K562 (cell line): ENCODE data around the gene SLC20A1. TPM values are rescaled to one million over a fixed set of nuclear protein-coding genes. Genes with fewer than 3 reads are reported as not detected.

Experiments
- ATAC-seq: fragments of 200-7000 bp; cut with Tn5 transposase; 3 replicates; pipeline ENCODE4 v1.9.1; 2020; ENCODE audit warnings: moderate library complexity
- BruUV-seq: library from RNA; stranded (reverse); fragments of 400-500 nt; replicated peaks from 2 replicates; lab custom pipeline; 2021; lab: Mats Ljungman, UMichigan
- CTCF ChIA-PET: fragments of 300-600 bp; formaldehyde crosslinking; extraction: SDS; loops from one replicate; lab custom pipeline; 2021; ENCODE audit warnings: low intra/inter-chr PET ratio; lab: Yijun Ruan, JAX
- POLR2A ChIA-PET: fragments of 300-600, 350-650 bp; sonication (Branson Sonifier 250); formaldehyde crosslinking; extraction: SDS; loops from one replicate; lab custom pipeline; 2021; ENCODE audit warnings: antibody characterized with exemption, inconsistent platforms; lab: Yijun Ruan, JAX
- DNase-seq, 4 experiments: peaks; one replicate each; pipeline versions ENCODE4 v3.0.0 to v3.0.0-alpha.2; 2011 to 2018; ENCODE audit warnings: low spot score in 3 of 4, mixed read lengths in 3 of 4; ENCODE audit errors: extremely low read depth in 1 of 4
- FAIRE-seq: peaks from 2 replicates; lab custom pipeline; 2011; peaks lifted over from hg19 to GRCh38; lab: Jason Lieb, UNC
- H2AFZ ChIP-seq: 2 replicates; pipeline ENCODE4 v1.6.0; 2011; ENCODE audit warnings: low read depth, low read length, control low read depth, inconsistent platforms
- H3K27ac ChIP-seq: fragments of 200-600 bp; 3 replicates; pipeline ENCODE4 v1.8.0; 2011; ENCODE audit warnings: low read depth, mild to moderate bottlenecking, control low read depth, inconsistent platforms, low read length, moderate library complexity, mixed read lengths; ENCODE audit errors: extremely low read depth
- H3K27me3 ChIP-seq, 2 experiments: fragments of 300-600 bp in 1 of 2; 2 replicates in 1 of 2; 3 replicates in 1 of 2; pipeline versions ENCODE4 v1.6.0 to v1.8.0; 2011; ENCODE audit warnings: inconsistent platforms in 2 of 2, low read length in 2 of 2, mild to moderate bottlenecking in 1 of 2, mixed read lengths in 1 of 2, moderate library complexity in 1 of 2; ENCODE audit not compliant: control insufficient read depth in 2 of 2, insufficient read depth in 2 of 2
- H3K36me3 ChIP-seq: fragments of 300-600 bp; 3 replicates; pipeline ENCODE4 v1.8.0; 2011; ENCODE audit warnings: mild to moderate bottlenecking, low read length, inconsistent platforms; ENCODE audit not compliant: control insufficient read depth, insufficient read depth
- H3K4me1 ChIP-seq, 2 experiments: fragments of 200-600 bp in 1 of 2; replicated peaks in 1 of 2; 2 replicates in 1 of 2; 3 replicates in 1 of 2; pipeline versions ENCODE4 v1.5.1 to v1.8.0; 2011; ENCODE audit warnings: inconsistent platforms in 2 of 2, low read length in 2 of 2, mild to moderate bottlenecking in 1 of 2, mixed read lengths in 1 of 2, moderate library complexity in 1 of 2; ENCODE audit not compliant: control insufficient read depth in 2 of 2, insufficient read depth in 2 of 2
- H3K4me2 ChIP-seq: 2 replicates; pipeline ENCODE4 v1.6.1; 2011; ENCODE audit warnings: low read length, control low read depth, inconsistent platforms, mixed read lengths; ENCODE audit not compliant: insufficient read depth
- H3K4me3 ChIP-seq: fragments of 200-600 bp; sonication (generic), shearing (Covaris generic); 2 replicates; pipeline ENCODE4 v1.5.1; 2016; ENCODE audit warnings: control low read depth, inconsistent platforms
- H3K79me2 ChIP-seq: fragments of 200-600 bp; 3 replicates; pipeline ENCODE4 v1.8.0; 2011; ENCODE audit warnings: low read length, inconsistent platforms; ENCODE audit not compliant: control insufficient read depth, insufficient read depth
- H3K9ac ChIP-seq, 2 experiments: 2 replicates each; pipeline versions ENCODE4 v1.6.0 to v1.6.1; 2011; ENCODE audit warnings: low read depth in 2 of 2, low read length in 2 of 2, control low read depth in 1 of 2, inconsistent platforms in 1 of 2, mild to moderate bottlenecking in 1 of 2, mixed read lengths in 1 of 2; ENCODE audit not compliant: insufficient read depth in 1 of 2
- H3K9me1 ChIP-seq: one replicate; pipeline ENCODE4 v1.6.0; 2011; ENCODE audit warnings: inconsistent platforms, mild to moderate bottlenecking, low read length, moderate library complexity; ENCODE audit not compliant: control insufficient read depth, insufficient read depth
- H3K9me3 ChIP-seq: replicated peaks from 2 replicates; pipeline ENCODE4 v1.5.1; 2011; ENCODE audit warnings: low read depth, low read length, inconsistent platforms; ENCODE audit not compliant: control insufficient read depth, insufficient read depth
- H4K20me1 ChIP-seq: replicated peaks from 2 replicates; pipeline ENCODE4 v1.6.1; 2011; ENCODE audit warnings: low read length, inconsistent platforms, mixed read lengths; ENCODE audit not compliant: control insufficient read depth, insufficient read depth
- ATF7 ChIP-seq: fragments of 450-650 bp; IDR thresholded peaks from 2 replicates; pipeline ENCODE4 v1.7.1; 2014; ENCODE audit warnings: mild to moderate bottlenecking, moderate library complexity
- BACH1 ChIP-seq: fragments of 200-800 bp; sonication (Bioruptor generic); IDR thresholded peaks from 2 replicates; pipeline ENCODE4 v1.6.1; 2016; ENCODE audit warnings: missing genetic modification characterization, missing compliant biosample characterization
- CREM ChIP-seq: IDR thresholded peaks from 2 replicates; pipeline ENCODE4 v1.6.1; 2014; ENCODE audit warnings: antibody characterized with exemption, low read depth
- ELF4 ChIP-seq: fragments of 450-650 bp; formaldehyde crosslinking; IDR thresholded peaks from 2 replicates; pipeline ENCODE4 v1.4.0; 2022; ENCODE audit warnings: missing genetic modification characterization
- FOXA3 ChIP-seq, 2 experiments: fragments of 450-650 bp in 1 of 2; sonication (generic) in 1 of 2; formaldehyde crosslinking; IDR thresholded peaks in 1 of 2; conservative IDR thresholded peaks in 1 of 2; 2 replicates each; pipeline versions ENCODE4 v1.4.0 to v1.8.0; 2020 to 2022; ENCODE audit warnings: mild to moderate bottlenecking in 2 of 2, missing genetic modification reagents in 1 of 2
- GTF2E2 ChIP-seq: fragments of 200-800 bp; sonication (Bioruptor generic); IDR thresholded peaks from 2 replicates; pipeline ENCODE4 v1.6.1; 2016; ENCODE audit warnings: missing genetic modification characterization, missing compliant biosample characterization
- NCOA1 ChIP-seq: fragments of 450-650 bp; IDR thresholded peaks from 2 replicates; pipeline ENCODE4 v1.6.1; 2016; ENCODE audit warnings: low read depth
- NR2C1 ChIP-seq, 2 experiments: fragments of 450-650 bp; IDR thresholded peaks; 2 replicates each; pipeline ENCODE4 v1.6.1; 2017; ENCODE audit warnings: mild to moderate bottlenecking in 2 of 2, antibody characterized with exemption in 1 of 2, inconsistent platforms in 1 of 2, missing compliant biosample characterization in 1 of 2, missing genetic modification characterization in 1 of 2
- PYGO2 ChIP-seq: fragments of 450-650 bp; IDR thresholded peaks from 2 replicates; pipeline ENCODE4 v1.6.1; 2016; ENCODE audit warnings: mild to moderate bottlenecking, missing genetic modification characterization, moderate library complexity, missing compliant biosample characterization
- RAD51 ChIP-seq: fragments of 450-650 bp; IDR thresholded peaks from 2 replicates; pipeline ENCODE4 v1.7.1; 2016; ENCODE audit warnings: low read depth, mild to moderate bottlenecking, borderline replicate concordance
- SUPT5H ChIP-seq: fragments of 450-650 bp; IDR thresholded peaks from 2 replicates; pipeline ENCODE4 v1.6.1; 2016
- XRCC3 ChIP-seq: fragments of 450-650 bp; IDR thresholded peaks from 2 replicates; pipeline ENCODE4 v1.6.1; 2017; ENCODE audit warnings: mild to moderate bottlenecking, moderate library complexity
- ZNF175 ChIP-seq: fragments of 200-800 bp; sonication (Bioruptor generic); IDR thresholded peaks from 2 replicates; pipeline ENCODE4 v1.6.1; 2016; ENCODE audit warnings: low read depth, mild to moderate bottlenecking, missing genetic modification characterization, missing compliant biosample characterization
- ZNF197 ChIP-seq: fragments of 200-800 bp; sonication (Bioruptor generic); IDR thresholded peaks from 2 replicates; pipeline ENCODE4 v1.6.1; 2016; ENCODE audit warnings: low read depth, missing genetic modification characterization, missing compliant biosample characterization
- ZNF589 ChIP-seq: fragments of 200-800 bp; sonication (Bioruptor generic); IDR thresholded peaks from 2 replicates; pipeline ENCODE4 v1.6.1; 2016; ENCODE audit warnings: low read depth, missing genetic modification characterization, missing compliant biosample characterization
- WGBS: fragments of 100-300 bp; shearing (Covaris generic); methylation state at CpG from one replicate; pipeline ENCODE4 v1.1.6; 2016; ENCODE audit warnings: low coverage, mixed read lengths; ENCODE audit not compliant: insufficient coverage; ENCODE audit errors: missing lambda C conversion rate; 5-methylcytosine and 5-hydroxymethylcytosine counted together
- in situ Hi-C: fragments of 300-500 bp; cut with MboI; formaldehyde crosslinking; loops from 4 replicates; pipeline ENCODE4 v1.15.0; 2018; ENCODE audit warnings: inconsistent platforms, mixed read lengths
- intact Hi-C: fragments of 100-400 bp; cut with micrococcal nuclease; formaldehyde crosslinking; loops from 2 replicates; pipeline ENCODE4 v1.14.2; 2022
- polyA plus RNA-seq, 8 experiments: library from polyadenylated mRNA; depleted of rRNA in 4 of 8; stranded (reverse) in 5 of 8; unstranded in 3 of 8; fragments of >200 nt; fragmentation: Nextera tagmentation in 2 of 8; fragmentation: Illumina TruSeq in 1 of 8; extraction: Ambion mirVana in 2 of 8; extraction: Trizol in 1 of 8; gene quantifications; 2 replicates each; pipeline versions ENCODE4 v1.2.1 to v1.2.3, GENCODE V29; 2011 to 2014; ENCODE audit warnings: inconsistent platforms in 1 of 8, missing spikeins in 1 of 8
- total RNA-seq, 7 experiments: library from RNA; depleted of rRNA in 6 of 7; stranded (reverse); fragments of >200 nt in 6 of 7; fragmentation: Illumina TruSeq in 2 of 7; extraction: Trizol in 2 of 7; gene quantifications; 2 replicates each; pipeline versions ENCODE4 v1.2.1 to v1.2.3, GENCODE V29; 2011 to 2021; ENCODE audit warnings: low replicate concordance in 1 of 7
- TF ChIP-seq, protein P1 (sequence below), 2 experiments: fragments of 450-650 bp in 1 of 2; sonication (generic) in 1 of 2; formaldehyde crosslinking; conservative IDR thresholded peaks; 2 replicates each; pipeline versions ENCODE4 v1.4.0 to v1.8.1; 2020 to 2022; ENCODE audit warnings: mild to moderate bottlenecking in 1 of 2, missing genetic modification reagents in 1 of 2
- TF ChIP-seq, protein P2 (sequence below): IDR thresholded peaks from 2 replicates; pipeline ENCODE4 v1.6.1; 2011; ENCODE audit warnings: borderline replicate concordance, low read depth, mild to moderate bottlenecking, moderate library complexity, low read length; ENCODE audit not compliant: insufficient read depth, poor library complexity, severe bottlenecking

Gene SLC20A1
- total and polyA plus RNA-seq, 9 of the 15 experiments (the other 6 are each of a cell fraction or from before 2014, with no cell fraction given): 53.8 to 150 (median 74.7) TPM

DNA sequence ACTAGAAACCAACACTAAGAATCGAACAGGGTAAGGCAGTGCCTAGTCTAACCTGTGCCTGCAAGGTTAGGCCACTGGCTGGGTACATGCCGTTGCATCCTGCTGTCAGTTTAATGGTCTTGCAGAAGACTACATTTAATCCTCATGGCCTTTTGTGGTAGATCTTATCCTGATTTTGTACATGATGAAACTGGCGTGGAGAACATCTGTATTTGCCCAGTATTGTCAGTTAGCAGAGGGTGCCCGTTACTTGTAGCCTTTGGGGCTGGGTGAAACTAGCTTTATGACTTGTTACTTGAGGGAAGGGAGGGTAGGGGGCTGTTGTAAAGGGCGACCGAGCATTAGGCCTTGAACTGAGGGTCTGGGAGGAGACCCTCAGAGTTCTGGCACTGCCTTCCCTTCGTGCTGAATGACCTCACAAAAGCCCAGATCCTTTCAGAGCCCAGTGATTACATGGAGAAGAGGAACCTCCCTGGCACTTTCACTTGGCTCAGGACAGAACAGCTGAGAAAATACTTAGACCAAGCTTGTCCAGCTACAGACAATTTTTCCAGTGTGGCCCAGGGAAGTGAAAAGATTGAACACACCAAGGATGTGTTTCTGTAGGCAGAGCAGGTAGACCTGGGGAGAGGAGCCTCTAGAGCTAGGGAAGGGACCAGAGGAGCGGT is 19.5 kb downstream of the SLC20A1 start (continued):
- TF ChIP-seq, protein P1, sequence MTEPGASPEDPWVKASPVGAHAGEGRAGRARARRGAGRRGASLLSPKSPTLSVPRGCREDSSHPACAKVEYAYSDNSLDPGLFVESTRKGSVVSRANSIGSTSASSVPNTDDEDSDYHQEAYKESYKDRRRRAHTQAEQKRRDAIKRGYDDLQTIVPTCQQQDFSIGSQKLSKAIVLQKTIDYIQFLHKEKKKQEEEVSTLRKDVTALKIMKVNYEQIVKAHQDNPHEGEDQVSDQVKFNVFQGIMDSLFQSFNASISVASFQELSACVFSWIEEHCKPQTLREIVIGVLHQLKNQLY (CRISPR knock-in tag; conservative IDR thresholded peaks at IDR 0.05): no peak
- 0 out of 2 replicates have a peak, but pooled peaks have one; percentile 43 for TF ChIP-seq ZNF175 (CRISPR knock-in tag)
- 0 out of 2 replicates have a peak, but pooled peaks have one; percentile 45 for TF ChIP-seq ZNF589
- peak in 1 of 2 experiments; percentile 46; a peak in 2 of 4 replicates for TF ChIP-seq FOXA3 (CRISPR knock-in tag; conservative IDR thresholded peaks at IDR 0.05 in 1 of 2, IDR thresholded peaks at IDR 0.05 in 1 of 2)
- no peak for TF ChIP-seq NCOA1
- no peak for TF ChIP-seq ATF7

GRCh38 chr2:112666761-112667122 is 21.0 kb downstream of the SLC20A1 start:
- H3K9me1 ChIP-seq: no peaks in the 10 kb centered on the region
- peaks cover 38% of the 10 kb centered on the region for H3K36me3 ChIP-seq
- no peak overlapping the region for H3K4me3 ChIP-seq
- ATAC-seq (peak; percentile 67), FAIRE-seq (peak; percentile 91), DNase-seq (peak; percentile 68 to 81 (median 76))
- H3K9ac ChIP-seq: 0 out of 4 replicates have a peak overlapping the region, but pooled peaks of 1 of the 2 experiments have one; percentile 4
- POLR2A ChIA-PET: interaction anchor here (0.5 to 2.9 kb wide), 13 partner anchors 8 to 78 kb away, joined by 3 to 13 read pairs (median 6); partner anchors contain the start of gene SLC20A1
- 9% methylated on average over 3 of the region's 3 CpGs for WGBS
- intact Hi-C loops (loop anchor here (2.0 kb wide), 1 partner anchor 36 kb away; no protein-coding TSS in a partner anchor), in situ Hi-C loops (no loop called here)
- H2AFZ ChIP-seq: no peak overlapping the region
- H3K79me2 ChIP-seq: no peaks in the 10 kb centered on the region
- peaks cover 6 to 55% of the 10 kb centered on the region in 2 experiments; a peak in 4 of 5 replicates for H3K4me1 ChIP-seq
- no TSS peak for BruUV-seq
- no peaks in the 10 kb centered on the region for H3K9me3 ChIP-seq
- CTCF ChIA-PET: interaction anchor here (0.6 kb wide), 1 partner anchor 335 kb away, joined by 3 read pairs; no protein-coding TSS in a partner anchor
- H3K4me2 ChIP-seq: peak overlapping the region; percentile 65
- H3K27me3 ChIP-seq: no peaks in the 10 kb centered on the region
- no peaks in the 10 kb centered on the region for H4K20me1 ChIP-seq
- H3K27ac ChIP-seq: peak overlapping the region; percentile 70
- no peak for TF ChIP-seq NR2C1 (IDR thresholded peaks at IDR 0.05)
- TF ChIP-seq NR2C1 (tag; IDR thresholded peaks at IDR 0.05): 0 out of 2 replicates have a peak, but pooled peaks have one; percentile 14
- TF ChIP-seq RAD51: no peak
- no peak for TF ChIP-seq GTF2E2 (tag)
- no peak for TF ChIP-seq ELF4 (CRISPR knock-in tag)
- no peak for TF ChIP-seq PYGO2 (tag)
- no peak for TF ChIP-seq ZNF589
- TF ChIP-seq BACH1 (tag): no peak
- no peak for TF ChIP-seq XRCC3
- no peak for TF ChIP-seq CREM
- TF ChIP-seq, protein P2, sequence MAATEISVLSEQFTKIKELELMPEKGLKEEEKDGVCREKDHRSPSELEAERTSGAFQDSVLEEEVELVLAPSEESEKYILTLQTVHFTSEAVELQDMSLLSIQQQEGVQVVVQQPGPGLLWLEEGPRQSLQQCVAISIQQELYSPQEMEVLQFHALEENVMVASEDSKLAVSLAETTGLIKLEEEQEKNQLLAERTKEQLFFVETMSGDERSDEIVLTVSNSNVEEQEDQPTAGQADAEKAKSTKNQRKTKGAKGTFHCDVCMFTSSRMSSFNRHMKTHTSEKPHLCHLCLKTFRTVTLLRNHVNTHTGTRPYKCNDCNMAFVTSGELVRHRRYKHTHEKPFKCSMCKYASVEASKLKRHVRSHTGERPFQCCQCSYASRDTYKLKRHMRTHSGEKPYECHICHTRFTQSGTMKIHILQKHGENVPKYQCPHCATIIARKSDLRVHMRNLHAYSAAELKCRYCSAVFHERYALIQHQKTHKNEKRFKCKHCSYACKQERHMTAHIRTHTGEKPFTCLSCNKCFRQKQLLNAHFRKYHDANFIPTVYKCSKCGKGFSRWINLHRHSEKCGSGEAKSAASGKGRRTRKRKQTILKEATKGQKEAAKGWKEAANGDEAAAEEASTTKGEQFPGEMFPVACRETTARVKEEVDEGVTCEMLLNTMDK: no peak
- TF ChIP-seq ZNF197: no peak; the same call in 1 of the 2 replicates
- TF ChIP-seq SUPT5H: no peak
